Activated T-helper 1 cell treated with anti-CD3 and anti-CD28 coated beads, Interleukin-2, amount 50 U/mL, for 16 hours (primary cell): ENCODE data around the gene STX4.

ENCODE experiments used
- DNase-seq, 2 donors: peaks; one replicate each; pipeline ENCODE4 v3.0.0-alpha.2; 2020; ENCODE audit warnings: low read depth in 1 of 2, low spot score in 1 of 2

The STX4 gene

GRCh38 chr16:31083556-31083955 is 50.2 kb downstream of the STX4 start:
- no peak for DNase-seq

GRCh38 chr16:31083981-31084380 is 50.6 kb downstream of the STX4 start:
- DNase-seq: no peak

DNA sequence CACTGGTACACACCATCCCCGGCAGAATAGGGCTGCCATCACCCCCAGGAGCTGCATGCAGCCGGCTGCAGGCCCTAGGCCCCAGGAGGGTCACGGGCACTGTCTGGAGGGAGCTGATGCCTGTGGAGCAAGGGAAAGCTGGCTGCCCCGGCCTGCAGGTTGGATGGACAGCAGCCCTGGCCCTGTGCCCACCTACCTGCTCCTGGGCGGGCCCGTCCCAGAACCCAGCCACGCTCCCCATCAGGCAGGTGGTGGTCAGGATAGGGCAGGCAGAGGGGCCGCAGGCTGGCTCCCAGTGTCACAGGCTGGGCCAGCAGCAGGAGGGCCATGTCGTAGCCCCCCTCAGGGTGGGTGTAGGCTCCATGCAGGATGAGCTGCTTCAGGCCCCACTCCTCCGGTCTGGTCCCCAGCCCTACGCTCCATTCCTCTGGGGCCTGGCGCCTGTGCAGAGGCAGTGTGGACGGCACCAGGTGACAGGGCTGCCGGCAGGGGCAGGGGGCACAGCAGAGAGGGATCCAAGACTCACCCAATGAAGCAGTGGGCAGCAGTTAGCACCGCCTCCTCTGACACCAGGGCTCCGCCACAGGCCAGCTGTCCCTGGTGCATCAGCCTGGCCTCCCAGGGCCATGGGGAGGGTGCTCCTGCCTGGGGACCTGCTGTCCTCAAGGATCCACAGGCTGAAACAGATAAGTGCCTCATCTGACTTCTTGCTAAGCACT is 51.4 kb downstream of the STX4 start:
- DNase-seq: no peak

DNA sequence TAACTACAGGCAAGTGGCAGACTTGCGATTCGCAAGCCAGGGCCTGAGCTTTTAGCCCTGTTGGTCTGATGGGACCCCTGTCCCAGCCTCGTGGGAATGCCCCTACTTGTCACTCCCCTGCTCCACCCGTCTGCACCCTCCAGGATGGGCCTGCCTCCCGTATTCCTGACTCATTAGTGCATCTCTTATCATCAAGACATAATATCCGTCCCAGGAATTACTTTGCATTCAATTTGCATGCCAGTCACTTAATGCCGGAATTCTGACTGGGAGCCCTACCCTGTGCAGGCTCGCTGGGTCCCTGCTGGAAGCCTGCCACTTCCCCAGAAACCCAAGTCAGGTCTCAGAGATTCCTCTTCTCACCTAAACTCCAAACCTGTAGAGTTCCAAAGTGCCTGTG is 52.1 kb downstream of the STX4 start:
- no peak for DNase-seq

DNA sequence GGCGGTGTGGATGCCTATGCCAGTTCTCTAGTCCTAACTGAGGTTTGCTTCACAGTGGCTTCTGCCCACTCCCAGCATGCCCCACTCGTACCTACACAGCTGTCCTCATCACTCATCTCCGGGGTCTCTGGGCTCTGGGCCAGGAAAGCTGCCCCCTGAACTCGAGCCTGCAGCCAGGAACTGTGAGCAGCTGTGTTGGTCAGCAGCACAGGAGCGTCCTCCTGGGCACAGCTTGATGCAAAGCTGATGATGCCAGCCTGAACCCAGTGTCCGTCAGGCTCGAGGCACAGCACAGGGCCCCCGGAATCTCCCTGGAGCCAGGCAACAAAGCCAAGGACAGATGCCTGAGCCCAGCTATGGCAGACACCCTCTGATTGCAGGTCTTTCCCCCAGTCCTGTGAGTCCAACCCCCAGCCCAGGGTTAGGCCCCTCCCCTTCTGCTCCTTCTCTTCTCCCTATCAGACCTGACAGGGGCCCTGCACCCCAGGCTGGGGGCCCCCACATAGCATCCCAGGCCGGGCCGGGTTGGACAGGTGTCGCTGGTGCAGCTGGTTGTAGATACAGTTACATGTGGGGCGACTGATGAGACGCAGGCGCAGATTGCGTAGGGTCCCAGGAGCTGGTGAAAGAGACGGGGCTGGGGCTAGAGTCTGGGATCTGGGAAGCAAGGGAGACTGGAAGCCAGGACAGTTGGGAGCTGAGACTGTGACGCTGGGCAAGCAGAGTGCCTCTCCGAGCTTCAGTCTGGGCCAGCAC is 52.7 kb downstream of the STX4 start:
- DNase-seq: no peak

- no peak for DNase-seq
Measured at GRCh38 chr16:31086629-31086906, 53.2 kb downstream of the STX4 start.

DNA sequence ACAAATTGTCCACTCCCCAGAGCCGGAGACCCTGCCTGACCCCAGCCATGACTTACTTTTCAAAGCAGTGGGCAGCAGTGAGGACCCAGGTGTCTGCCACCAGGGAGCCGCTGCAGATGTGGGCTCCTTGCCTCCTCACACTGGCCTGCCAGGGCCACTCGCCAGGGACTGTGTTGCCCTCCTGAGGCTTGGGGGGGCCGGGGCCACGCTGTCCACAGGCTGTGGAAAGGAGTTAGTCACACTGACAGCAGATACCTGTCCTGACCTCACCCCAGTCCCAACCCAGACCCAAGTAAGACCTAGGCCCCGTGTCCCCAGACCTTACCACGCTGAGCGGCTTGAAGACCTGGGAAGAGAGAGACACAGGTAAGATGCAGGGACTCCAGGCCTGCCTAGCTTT is 54.1 kb downstream of the STX4 start:
- DNase-seq: no peak

GRCh38 chr16:31087971-31088370 is 54.6 kb downstream of the STX4 start:
- no peak for DNase-seq

DNA sequence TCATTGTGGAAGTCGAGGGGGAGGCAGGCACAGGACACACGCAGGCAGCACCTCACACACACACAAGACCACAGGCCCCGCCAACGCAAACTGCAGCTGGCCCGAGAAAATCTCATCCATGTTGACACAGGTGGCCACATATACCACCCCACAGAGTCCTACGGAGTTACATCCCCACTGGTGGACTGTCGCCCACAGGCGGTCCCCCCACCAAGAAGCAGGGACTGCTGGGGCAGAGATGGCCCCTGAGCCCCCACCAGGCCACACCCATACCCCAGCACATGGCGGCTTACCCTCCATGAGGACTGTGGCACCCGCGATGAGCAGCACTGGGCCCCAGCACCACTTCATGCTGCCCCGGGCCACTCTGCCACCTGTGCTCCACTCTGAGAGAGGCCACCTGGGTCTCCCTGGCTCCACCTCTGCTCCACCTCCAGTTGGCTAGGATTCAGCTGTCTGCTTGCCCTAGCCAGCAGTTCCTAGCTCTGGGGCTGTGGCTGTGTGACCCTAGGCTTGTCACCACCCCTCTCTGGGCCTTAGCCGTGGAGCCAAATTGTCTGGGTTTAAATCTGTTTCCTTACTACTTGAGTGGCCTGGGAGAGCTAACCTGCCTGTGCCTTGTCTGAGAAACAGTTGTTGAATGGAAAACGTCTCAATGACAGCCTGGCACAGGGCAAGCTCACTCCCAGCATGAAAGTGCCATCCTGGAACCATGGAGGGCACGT is 55.3 kb downstream of the STX4 start, which contains the start of gene PRSS53:
Gene PRSS53, minus strand, starts transcription at position 485 of the 725 bp plus-strand sequence. Its CDS starts 134 bp downstream, at position 351.
- DNase-seq: no peak

DNA sequence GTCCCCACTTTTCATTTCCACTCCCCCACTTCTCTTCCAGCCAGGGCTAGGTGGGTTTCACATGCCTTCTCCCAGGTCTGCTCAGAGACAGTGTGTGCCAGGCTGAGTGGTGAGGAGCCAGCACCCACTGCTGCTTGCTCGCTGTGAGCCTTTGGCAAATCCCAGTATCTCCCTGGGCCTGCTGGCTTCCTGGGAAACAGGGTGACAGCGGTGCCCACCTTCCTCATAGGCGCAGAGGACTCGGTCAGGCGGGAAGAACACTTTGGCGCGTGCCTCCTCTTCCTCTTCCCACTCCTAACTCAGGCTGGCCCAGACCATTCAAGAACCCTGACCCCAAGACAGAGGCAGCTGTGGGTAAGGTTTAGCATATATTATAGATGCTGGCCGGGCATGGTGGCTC is 55.8 kb downstream of the STX4 start:
- no peak for DNase-seq
